ENCODE data around the gene MARVELD3. TPM values are rescaled to one million over a fixed set of nuclear protein-coding genes. Genes with fewer than 3 reads are reported as not detected.

MARVELD3 gene
- total and polyA plus RNA-seq, 2 experiments from 2014 or later = 0.20 TPM; not detected in 1

DNA sequence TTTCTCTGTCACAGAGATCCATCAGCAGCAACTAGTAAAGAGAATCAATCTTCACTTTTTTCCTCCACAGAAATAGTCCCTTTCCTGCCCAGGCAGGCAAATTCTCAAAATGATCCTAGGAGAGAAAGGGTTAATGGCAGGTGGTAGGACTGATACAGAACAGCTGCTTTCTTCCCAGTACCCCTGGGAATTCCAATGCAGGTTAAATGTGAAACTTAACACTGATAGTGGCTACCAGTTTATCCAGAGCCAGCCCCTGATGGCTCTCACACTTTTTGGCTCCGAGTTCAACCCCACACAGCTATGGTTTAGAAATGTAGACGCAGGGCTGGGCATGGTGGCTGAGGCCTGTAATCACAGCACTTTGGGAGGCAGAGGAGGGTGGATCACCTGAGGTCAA, 22.2 kb downstream of the MARVELD3 start:
- TF ChIP-seq EZH2phosphoT487 (IDR thresholded peaks at IDR 0.05; ENCODE audit: insufficient read depth, low read depth) (no peak), EZH2 (IDR thresholded peaks at IDR 0.05; ENCODE audit: insufficient read depth, poor library complexity, severe bottlenecking) (no peak)
- Histone ChIP-seq H3K36me3 (ENCODE audit: low read depth) (peaks cover 17% of the 10 kb centered on the region), H3F3A (ENCODE audit: insufficient read depth) (no peaks in the 10 kb centered on the region), H2AFZ (no peak overlapping the region), H3K4me3 (no peak overlapping the region), H3K9me3 (ENCODE audit: low read depth) (no peaks in the 10 kb centered on the region), H3K4me1 (ENCODE audit: insufficient read depth) (no peaks in the 10 kb centered on the region), H3K9me2 (ENCODE audit: insufficient read depth) (no peaks in the 10 kb centered on the region), H3K27ac (no peak overlapping the region), H3K79me2 (ENCODE audit: insufficient read depth) (no peaks in the 10 kb centered on the region), H3K9ac (no peak overlapping the region), H3K27me3 (replicated peaks; ENCODE audit: insufficient read depth) (no peaks in the 10 kb centered on the region), H4K20me1 (ENCODE audit: insufficient read depth) (no peaks in the 10 kb centered on the region), H3K4me2 (ENCODE audit: unreplicated experiment) (no peak overlapping the region)
- in situ Hi-C loops (cut with MboI) = no loop called here
- WGBS, 2 experiments (ENCODE audit: low coverage in 1 of 2, low lambda C conversion rate in 2 of 2, missing lambda C conversion rate in 2 of 2) = 65 to 80% methylated on average over 2 of the region's 2 CpGs
- DNase-seq = no peak

GRCh38 chr16:71648921-71649320, 22.9 kb downstream of the MARVELD3 start:
- no peaks in the 10 kb centered on the region for H3K27me3 ChIP-seq (replicated peaks; ENCODE audit: insufficient read depth)
- 78 to 80% methylated on average over 6 of the region's 6 CpGs for WGBS, 2 experiments (ENCODE audit: low coverage in 1 of 2, low lambda C conversion rate in 2 of 2, missing lambda C conversion rate in 2 of 2)
- H3K79me2 ChIP-seq (ENCODE audit: insufficient read depth) = no peaks in the 10 kb centered on the region
- TF ChIP-seq EZH2phosphoT487 (IDR thresholded peaks at IDR 0.05; ENCODE audit: insufficient read depth, low read depth) (no peak), EZH2 (IDR thresholded peaks at IDR 0.05; ENCODE audit: insufficient read depth, poor library complexity, severe bottlenecking) (no peak)
- H3K4me1 ChIP-seq (ENCODE audit: insufficient read depth) = no peaks in the 10 kb centered on the region
- no peaks in the 10 kb centered on the region for H3K9me2 ChIP-seq (ENCODE audit: insufficient read depth)
- H4K20me1 ChIP-seq (ENCODE audit: insufficient read depth) = no peaks in the 10 kb centered on the region
- no peak overlapping the region for H3K4me3 ChIP-seq
- H3K27ac ChIP-seq = no peak overlapping the region
- no peaks in the 10 kb centered on the region for H3F3A ChIP-seq (ENCODE audit: insufficient read depth)
- no peak overlapping the region for H3K4me2 ChIP-seq (ENCODE audit: unreplicated experiment)
- DNase-seq = peak; percentile 18
- no peak overlapping the region for H3K9ac ChIP-seq
- peaks cover 21% of the 10 kb centered on the region for H3K36me3 ChIP-seq (ENCODE audit: low read depth)
- in situ Hi-C loops (cut with MboI) = no loop called here
- H3K9me3 ChIP-seq (ENCODE audit: low read depth) = no peaks in the 10 kb centered on the region
- H2AFZ ChIP-seq = no peak overlapping the region

GRCh38 chr16:71649704-71650103, 23.7 kb downstream of the MARVELD3 start:
- no peak for DNase-seq
- H3K9me2 ChIP-seq (ENCODE audit: insufficient read depth) = no peaks in the 10 kb centered on the region
- no peak overlapping the region for H3K4me3 ChIP-seq
- in situ Hi-C loops (cut with MboI) = no loop called here
- no peaks in the 10 kb centered on the region for H3K27me3 ChIP-seq (replicated peaks; ENCODE audit: insufficient read depth)
- H3K9ac ChIP-seq = no peak overlapping the region
- TF ChIP-seq EZH2phosphoT487 (IDR thresholded peaks at IDR 0.05; ENCODE audit: insufficient read depth, low read depth) (no peak), EZH2 (IDR thresholded peaks at IDR 0.05; ENCODE audit: insufficient read depth, poor library complexity, severe bottlenecking) (no peak)
- no peaks in the 10 kb centered on the region for H3K79me2 ChIP-seq (ENCODE audit: insufficient read depth)
- H3F3A ChIP-seq (ENCODE audit: insufficient read depth) = no peaks in the 10 kb centered on the region
- H4K20me1 ChIP-seq (ENCODE audit: insufficient read depth) = no peaks in the 10 kb centered on the region
- H3K4me2 ChIP-seq (ENCODE audit: unreplicated experiment) = no peak overlapping the region
- WGBS, 2 experiments (ENCODE audit: low coverage in 1 of 2, low lambda C conversion rate in 2 of 2, missing lambda C conversion rate in 2 of 2) = 99% methylated on average over 7 of the region's 7 CpGs
- no peak overlapping the region for H2AFZ ChIP-seq
- H3K36me3 ChIP-seq (ENCODE audit: low read depth) = peaks cover 27% of the 10 kb centered on the region
- no peaks in the 10 kb centered on the region for H3K4me1 ChIP-seq (ENCODE audit: insufficient read depth)
- no peaks in the 10 kb centered on the region for H3K9me3 ChIP-seq (ENCODE audit: low read depth)
- no peak overlapping the region for H3K27ac ChIP-seq

DNA sequence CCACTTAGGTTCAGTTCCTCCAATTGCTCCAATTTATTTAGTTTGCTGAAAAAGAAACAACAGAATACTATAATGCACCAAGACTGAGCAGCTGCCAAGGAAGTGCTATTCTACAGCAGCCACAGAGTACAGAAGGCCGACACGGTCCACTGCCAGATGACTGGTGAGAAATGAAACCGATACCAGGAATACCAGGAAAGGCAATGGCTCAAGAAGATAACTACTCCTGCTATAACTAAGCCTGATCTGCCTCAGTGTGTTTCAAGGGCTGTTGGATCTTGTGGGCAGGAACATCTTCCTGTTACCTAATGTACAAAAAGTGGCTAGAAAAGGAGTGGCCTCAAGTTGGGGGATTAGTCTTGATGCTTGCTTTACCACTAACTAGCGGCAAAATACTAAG, 32.8 kb downstream of the MARVELD3 start:
- H2AFZ ChIP-seq = no peak overlapping the region
- no peaks in the 10 kb centered on the region for H3K27me3 ChIP-seq (replicated peaks; ENCODE audit: insufficient read depth)
- H3K36me3 ChIP-seq (ENCODE audit: low read depth) = peaks cover 36% of the 10 kb centered on the region
- no peak overlapping the region for H3K4me3 ChIP-seq
- in situ Hi-C loops (cut with MboI) = no loop called here
- no peaks in the 10 kb centered on the region for H3K9me3 ChIP-seq (ENCODE audit: low read depth)
- WGBS, 2 experiments (ENCODE audit: low coverage in 1 of 2, low lambda C conversion rate in 2 of 2, missing lambda C conversion rate in 2 of 2) = 92 to 100% methylated on average over 4 of the region's 4 CpGs
- H3K9me2 ChIP-seq (ENCODE audit: insufficient read depth) = no peaks in the 10 kb centered on the region
- no peaks in the 10 kb centered on the region for H3F3A ChIP-seq (ENCODE audit: insufficient read depth)
- H3K9ac ChIP-seq = no peak overlapping the region
- H3K4me1 ChIP-seq (ENCODE audit: insufficient read depth) = no peaks in the 10 kb centered on the region
- TF ChIP-seq EZH2 (IDR thresholded peaks at IDR 0.05; ENCODE audit: insufficient read depth, poor library complexity, severe bottlenecking) (no peak), EZH2phosphoT487 (IDR thresholded peaks at IDR 0.05; ENCODE audit: insufficient read depth, low read depth) (no peak)
- no peak for DNase-seq
- no peaks in the 10 kb centered on the region for H4K20me1 ChIP-seq (ENCODE audit: insufficient read depth)
- no peaks in the 10 kb centered on the region for H3K79me2 ChIP-seq (ENCODE audit: insufficient read depth)
- no peak overlapping the region for H3K27ac ChIP-seq
- no peak overlapping the region for H3K4me2 ChIP-seq (ENCODE audit: unreplicated experiment)

DNA sequence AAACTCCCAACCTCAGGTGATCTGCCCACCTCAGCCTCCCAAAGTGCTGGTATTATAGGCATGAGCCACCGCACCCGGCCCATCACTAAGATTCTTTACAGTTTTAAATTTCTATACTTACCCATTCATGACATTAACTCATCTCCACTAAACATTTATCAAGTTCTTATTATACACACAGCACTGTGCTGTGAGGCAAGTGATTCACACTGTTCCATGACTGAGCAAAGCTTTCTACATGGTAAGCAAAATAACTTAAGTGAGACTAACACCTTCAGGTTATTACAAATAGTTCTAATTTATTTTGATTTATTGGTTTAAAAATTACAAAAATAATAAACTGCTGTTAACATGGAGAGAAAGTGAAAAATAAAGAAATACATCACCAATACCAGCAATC, 33.5 kb downstream of the MARVELD3 start:
- WGBS, 2 experiments (ENCODE audit: low coverage in 1 of 2, low lambda C conversion rate in 2 of 2, missing lambda C conversion rate in 2 of 2) = 93 to 96% methylated on average over 2 of the region's 2 CpGs
- TF ChIP-seq EZH2 (IDR thresholded peaks at IDR 0.05; ENCODE audit: insufficient read depth, poor library complexity, severe bottlenecking) (no peak), EZH2phosphoT487 (IDR thresholded peaks at IDR 0.05; ENCODE audit: insufficient read depth, low read depth) (no peak)
- Histone ChIP-seq H3K9me3 (ENCODE audit: low read depth) (no peaks in the 10 kb centered on the region), H3K79me2 (ENCODE audit: insufficient read depth) (no peaks in the 10 kb centered on the region), H3K27me3 (replicated peaks; ENCODE audit: insufficient read depth) (no peaks in the 10 kb centered on the region), H4K20me1 (ENCODE audit: insufficient read depth) (no peaks in the 10 kb centered on the region), H3K9me2 (ENCODE audit: insufficient read depth) (no peaks in the 10 kb centered on the region), H3K27ac (no peak overlapping the region), H3K9ac (no peak overlapping the region), H3K4me2 (ENCODE audit: unreplicated experiment) (no peak overlapping the region), H3F3A (ENCODE audit: insufficient read depth) (no peaks in the 10 kb centered on the region), H2AFZ (no peak overlapping the region), H3K4me1 (ENCODE audit: insufficient read depth) (no peaks in the 10 kb centered on the region), H3K36me3 (ENCODE audit: low read depth) (peaks cover 37% of the 10 kb centered on the region), H3K4me3 (no peak overlapping the region)
- in situ Hi-C loops (cut with MboI) = no loop called here
- DNase-seq = no peak
